Loucy (cell line): ENCODE measurements around the gene FAM53B.
A peak's percentile ranks its signal among the peaks of the same experiment; 100 is the strongest.

Source experiments
- H2AFZ ChIP-seq: fragments of 200-600 bp; sonication (generic); 2 replicates; pipeline ENCODE4 v1.6.0; 2016; ENCODE audit warnings: antibody characterized with exemption, mild to moderate bottlenecking, low read length, moderate library complexity
- H3F3A ChIP-seq: fragments of 200-600 bp; 2 replicates; pipeline ENCODE4 v1.6.0; 2016; ENCODE audit warnings: antibody characterized with exemption, low read depth, mild to moderate bottlenecking
- H3K27me3 ChIP-seq: fragments of 200-600 bp; sonication (generic); 2 replicates; pipeline ENCODE4 v1.6.1; 2014; ENCODE audit warnings: low read length, mild to moderate bottlenecking; ENCODE audit not compliant: insufficient read depth, poor library complexity, severe bottlenecking
- H3K36me3 ChIP-seq: fragments of 200-600 bp; sonication (generic); 2 replicates; pipeline ENCODE4 v1.6.1; 2016; ENCODE audit warnings: low read length; ENCODE audit not compliant: insufficient read depth
- H3K4me1 ChIP-seq: fragments of 200-600 bp; sonication (generic); 2 replicates; pipeline ENCODE4 v1.5.1; 2014; ENCODE audit warnings: low read length, mild to moderate bottlenecking; ENCODE audit not compliant: insufficient read depth, poor library complexity, severe bottlenecking
- H3K4me2 ChIP-seq: fragments of 200-600 bp; sonication (generic); 2 replicates; pipeline ENCODE4 v1.6.0; 2014; ENCODE audit warnings: antibody characterized with exemption, low read length, low read depth, mild to moderate bottlenecking; ENCODE audit not compliant: poor library complexity, severe bottlenecking
- H3K4me3 ChIP-seq: fragments of 200-600 bp; sonication (generic); 2 replicates; pipeline ENCODE4 v1.5.1; 2014; ENCODE audit warnings: low read length, mild to moderate bottlenecking, mixed read lengths; ENCODE audit not compliant: poor library complexity, severe bottlenecking
- H3K79me2 ChIP-seq: fragments of 200-600 bp; sonication (generic); 2 replicates; pipeline ENCODE4 v1.6.1; 2014; ENCODE audit warnings: low read length; ENCODE audit not compliant: insufficient read depth
- H3K9ac ChIP-seq: fragments of 200-600 bp; sonication (generic); 2 replicates; pipeline ENCODE4 v1.6.0; 2014; ENCODE audit warnings: mild to moderate bottlenecking, low read depth, low read length, moderate library complexity; ENCODE audit not compliant: poor library complexity, severe bottlenecking
- H3K9me2 ChIP-seq: fragments of 200-600 bp; sonication (generic); replicated peaks from 2 replicates; pipeline ENCODE4 v1.6.1; 2016; ENCODE audit warnings: low read depth, low read length, mixed read lengths
- H3K9me3 ChIP-seq: fragments of 200-600 bp; sonication (generic); 2 replicates; pipeline ENCODE4 v1.6.1; 2014; ENCODE audit warnings: mild to moderate bottlenecking, antibody characterized with exemption, low read length, low read depth; ENCODE audit not compliant: insufficient read depth
- H4K20me1 ChIP-seq: fragments of 200-600 bp; sonication (generic); 2 replicates; pipeline ENCODE4 v1.6.0; 2014; ENCODE audit warnings: antibody characterized with exemption, low read length, mild to moderate bottlenecking; ENCODE audit not compliant: insufficient read depth, poor library complexity, severe bottlenecking
- CTCF ChIP-seq: fragments of 200-600 bp; sonication (generic); conservative IDR thresholded peaks from 2 replicates; pipeline ENCODE4 v1.5.1; 2014; ENCODE audit warnings: mild to moderate bottlenecking, antibody characterized with exemption, low read length
- EZH2phosphoT487 ChIP-seq: fragments of 200-600 bp; IDR thresholded peaks from 2 replicates; pipeline ENCODE4 v1.6.1; 2018; ENCODE audit warnings: antibody characterized with exemption, mild to moderate bottlenecking, moderate library complexity, borderline replicate concordance

The FAM53B gene

GRCh38 chr10:124741922-124742412 lies 2.2 kb downstream of the FAM53B start:
- Histone ChIP-seq H3K79me2 (peaks cover 67% of the 10 kb centered on the region), H3K9me3 (no peaks in the 10 kb centered on the region), H3K36me3 (no peaks in the 10 kb centered on the region), H3K4me3 (peak overlapping the region; percentile 95), H3F3A (peaks cover 5% of the 10 kb centered on the region; the same call in 1 of the 2 replicates), H3K9me2 (no peaks in the 10 kb centered on the region), H3K9ac (peak overlapping the region; percentile 95), H2AFZ (no peak overlapping the region), H4K20me1 (peaks cover 51% of the 10 kb centered on the region), H3K4me1 (peaks cover 57% of the 10 kb centered on the region), H3K4me2 (peak overlapping the region; percentile 99), H3K27me3 (no peaks in the 10 kb centered on the region)
- TF ChIP-seq EZH2phosphoT487: no peak
- no peak for TF ChIP-seq CTCF

DNA sequence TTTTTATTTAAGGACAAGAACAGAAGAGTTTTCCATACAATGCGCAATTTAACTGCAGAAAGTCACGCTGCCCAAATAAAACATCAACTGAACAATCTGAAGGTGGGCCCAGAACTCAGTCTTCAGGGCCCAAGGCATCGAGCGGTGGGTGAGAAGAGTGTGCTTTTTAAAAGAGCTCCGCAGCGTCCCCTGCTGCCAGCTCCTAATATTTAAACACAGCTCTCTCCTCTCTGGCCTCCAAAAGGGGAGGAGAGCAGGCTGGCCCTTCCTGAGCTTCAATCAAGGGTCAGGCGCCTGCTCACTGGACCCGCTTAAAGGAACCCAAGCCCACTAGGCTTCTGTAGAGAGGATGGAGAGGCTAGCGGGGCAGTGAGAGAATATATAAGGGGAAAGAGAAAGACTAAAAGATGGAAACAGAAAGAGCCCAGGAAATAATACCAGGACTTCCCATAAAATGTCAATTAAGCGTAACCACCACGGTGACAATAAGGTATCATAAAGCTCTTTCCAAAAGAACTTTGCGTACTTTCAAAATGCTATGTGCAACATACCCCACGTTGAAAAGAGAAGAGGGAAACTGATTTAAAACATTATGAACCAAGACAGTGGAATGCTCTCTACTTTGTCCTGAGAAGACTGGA lies 2.8 kb downstream of the FAM53B start:
- Histone ChIP-seq H3K9me2 (no peaks in the 10 kb centered on the region), H3K4me3 (peak overlapping the region; percentile 95), H3K36me3 (no peaks in the 10 kb centered on the region), H3K79me2 (peaks cover 72% of the 10 kb centered on the region), H4K20me1 (peaks cover 56% of the 10 kb centered on the region), H3K9me3 (no peaks in the 10 kb centered on the region), H2AFZ (no peak overlapping the region), H3K4me2 (peak overlapping the region; percentile 99), H3K9ac (peak overlapping the region; percentile 95), H3F3A (peaks cover 5% of the 10 kb centered on the region; the same call in 1 of the 2 replicates), H3K27me3 (no peaks in the 10 kb centered on the region), H3K4me1 (peaks cover 57% of the 10 kb centered on the region)
- TF ChIP-seq CTCF (peak; percentile 82), EZH2phosphoT487 (no peak)

DNA sequence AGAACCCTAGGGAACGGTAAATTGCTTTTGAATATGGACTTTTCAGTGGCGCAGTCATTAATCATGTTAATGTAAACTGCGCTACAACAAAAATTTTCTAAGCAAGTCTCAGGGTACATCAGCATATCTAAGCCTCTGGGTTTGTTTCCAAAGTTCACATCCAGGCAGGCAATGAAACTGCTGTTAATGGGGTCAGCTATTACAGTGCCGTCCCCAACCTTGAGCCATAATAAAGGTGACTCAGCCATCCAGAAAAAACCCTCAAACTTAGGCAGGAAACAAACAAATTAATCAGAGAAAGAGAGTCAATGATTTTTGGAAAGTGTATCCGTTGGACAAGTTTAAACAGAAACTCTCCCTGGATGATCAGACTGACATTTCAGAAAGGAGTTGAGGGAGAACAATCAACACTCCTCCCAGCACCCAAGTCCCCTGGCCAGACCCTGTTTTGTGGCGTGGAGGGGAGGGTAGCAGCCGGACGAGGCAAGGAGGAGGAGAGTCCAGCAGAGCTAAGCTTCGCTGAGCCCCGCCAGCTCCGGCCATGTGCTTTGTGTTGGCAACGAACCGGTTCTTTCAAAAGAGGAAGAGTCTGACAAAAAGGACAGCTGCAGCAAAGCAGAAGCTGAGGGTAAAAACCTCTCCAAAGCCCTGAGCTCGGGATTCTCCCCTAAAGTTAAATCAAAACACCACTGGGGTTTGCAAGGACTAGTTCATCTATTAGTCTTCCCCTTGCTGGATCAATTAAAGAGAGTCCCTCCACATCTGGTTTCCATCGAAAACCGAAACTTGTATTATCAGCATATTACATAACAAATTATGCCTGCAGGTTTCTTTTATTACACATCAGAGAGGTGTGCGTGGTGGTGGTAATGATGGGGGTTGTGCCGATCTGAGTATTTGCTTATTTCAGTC lies 3.6 kb downstream of the FAM53B start:
- peaks cover 57% of the 10 kb centered on the region for H3K4me1 ChIP-seq
- H3K27me3 ChIP-seq: no peaks in the 10 kb centered on the region
- no peaks in the 10 kb centered on the region for H3K9me2 ChIP-seq
- peak overlapping the region; percentile 52 for H3K9ac ChIP-seq
- H3F3A ChIP-seq: peaks cover 5% of the 10 kb centered on the region; the same call in 1 of the 2 replicates
- H3K9me3 ChIP-seq: no peaks in the 10 kb centered on the region
- H3K4me2 ChIP-seq: peak overlapping the region; percentile 99
- H2AFZ ChIP-seq: no peak overlapping the region
- H3K36me3 ChIP-seq: no peaks in the 10 kb centered on the region
- H4K20me1 ChIP-seq: peaks cover 64% of the 10 kb centered on the region
- H3K79me2 ChIP-seq: peaks cover 80% of the 10 kb centered on the region
- H3K4me3 ChIP-seq: peak overlapping the region; percentile 95
- no peak for TF ChIP-seq EZH2phosphoT487
- TF ChIP-seq CTCF: no peak
